Hepatocyte (in vitro differentiated cells): ENCODE data around the gene SURF2.

Experiments used
- CTCF ChIP-seq: fragments of 200-600 bp; sonication (generic); IDR thresholded peaks from 2 replicates; pipeline ENCODE4 v1.5.1; 2016; ENCODE audit warnings: antibody characterized with exemption, mild to moderate bottlenecking; ENCODE audit not compliant: poor library complexity
- EZH2 ChIP-seq: fragments of 200-600 bp; sonication (generic); IDR thresholded peaks from 2 replicates; pipeline ENCODE4 v1.6.1; 2016; ENCODE audit warnings: antibody characterized with exemption, mild to moderate bottlenecking, borderline replicate concordance

GRCh38 chr9:133384736-133385321, 28.5 kb downstream of the SURF2 start:
- TF ChIP-seq CTCF (no peak), EZH2 (no peak)
